DND-41 (cell line): ENCODE measurements around the gene TMEM217.

Experiments used
- ATAC-seq: fragments of 200-7000 bp; cut with Tn5 transposase; 3 replicates; pipeline ENCODE4 v1.9.1; 2021; ENCODE audit warnings: low read depth; ENCODE audit not compliant: insufficient read depth
- DNase-seq: peaks from one replicate; pipeline ENCODE4 v3.0.0-alpha.2; 2020
- H2AFZ ChIP-seq: 2 replicates; pipeline ENCODE4 v1.6.0; 2012; ENCODE audit warnings: low read depth, low read length
- H3K27ac ChIP-seq: 2 replicates; pipeline ENCODE4 v1.5.1; 2012; ENCODE audit warnings: low read length, inconsistent platforms
- H3K27me3 ChIP-seq: fragments of 200-600 bp; sonication (generic); 2 replicates; pipeline ENCODE4 v1.6.0; 2012; ENCODE audit warnings: low read length, mild to moderate bottlenecking, inconsistent platforms; ENCODE audit not compliant: insufficient read depth, poor library complexity
- H3K36me3 ChIP-seq: 2 replicates; pipeline ENCODE4 v1.5.1; 2012; ENCODE audit warnings: low read length, inconsistent platforms; ENCODE audit not compliant: insufficient read depth
- H3K4me1 ChIP-seq: 2 replicates; pipeline ENCODE4 v1.5.1; 2012; ENCODE audit warnings: mild to moderate bottlenecking, low read length; ENCODE audit not compliant: insufficient read depth
- H3K4me2 ChIP-seq: 2 replicates; pipeline ENCODE4 v1.6.0; 2012; ENCODE audit warnings: mild to moderate bottlenecking, moderate library complexity, low read length, inconsistent platforms; ENCODE audit not compliant: insufficient read depth
- H3K4me3 ChIP-seq, 2 experiments: fragments of 200-600 bp in 1 of 2; shearing (Covaris generic) in 1 of 2; 2 replicates each; pipeline ENCODE4 v1.5.1; 2012 to 2016; ENCODE audit warnings: inconsistent platforms in 2 of 2, low read length in 2 of 2, mild to moderate bottlenecking in 2 of 2, low read depth in 1 of 2, moderate library complexity in 1 of 2
- H3K79me2 ChIP-seq: 2 replicates; pipeline ENCODE4 v1.6.0; 2012; ENCODE audit warnings: low read length, inconsistent platforms; ENCODE audit not compliant: insufficient read depth
- H3K9ac ChIP-seq: 2 replicates; pipeline ENCODE4 v1.6.0; 2012; ENCODE audit warnings: low read depth, mild to moderate bottlenecking, inconsistent platforms, low read length, moderate library complexity
- H3K9me3 ChIP-seq: 2 replicates; pipeline ENCODE4 v1.5.1; 2012; ENCODE audit warnings: low read length, moderate library complexity, mild to moderate bottlenecking, inconsistent platforms; ENCODE audit not compliant: insufficient read depth, severe bottlenecking
- H4K20me1 ChIP-seq: 2 replicates; pipeline ENCODE4 v1.6.0; 2012; ENCODE audit warnings: low read length; ENCODE audit not compliant: insufficient read depth
- EZH2 ChIP-seq: IDR thresholded peaks from 3 replicates; pipeline ENCODE4 v1.6.1; 2012; ENCODE audit warnings: borderline replicate concordance, low read depth, mild to moderate bottlenecking, moderate library complexity, low read length, inconsistent platforms; ENCODE audit not compliant: severe bottlenecking
- TF ChIP-seq, protein P1 (sequence below): IDR thresholded peaks from 2 replicates; pipeline ENCODE4 v1.5.1; 2012; ENCODE audit warnings: borderline replicate concordance, low read length, moderate library complexity, mild to moderate bottlenecking; ENCODE audit not compliant: poor library complexity, severe bottlenecking; ENCODE audit errors: extremely low read depth

The TMEM217 gene

GRCh38 chr6:37260040-37260439 lies 2.1 kb upstream of the TMEM217 start:
- H3K4me3 ChIP-seq: peak overlapping the region in 1 of 2 experiments; percentile 83; a peak in 2 of 4 replicates
- H3K9ac ChIP-seq: peak overlapping the region; percentile 83
- DNase-seq (no peak), ATAC-seq (no peak)
- peak overlapping the region; percentile 86 for H3K27ac ChIP-seq
- peaks cover 96% of the 10 kb centered on the region for H3K79me2 ChIP-seq
- TF ChIP-seq EZH2: no peak
- TF ChIP-seq, protein P1, sequence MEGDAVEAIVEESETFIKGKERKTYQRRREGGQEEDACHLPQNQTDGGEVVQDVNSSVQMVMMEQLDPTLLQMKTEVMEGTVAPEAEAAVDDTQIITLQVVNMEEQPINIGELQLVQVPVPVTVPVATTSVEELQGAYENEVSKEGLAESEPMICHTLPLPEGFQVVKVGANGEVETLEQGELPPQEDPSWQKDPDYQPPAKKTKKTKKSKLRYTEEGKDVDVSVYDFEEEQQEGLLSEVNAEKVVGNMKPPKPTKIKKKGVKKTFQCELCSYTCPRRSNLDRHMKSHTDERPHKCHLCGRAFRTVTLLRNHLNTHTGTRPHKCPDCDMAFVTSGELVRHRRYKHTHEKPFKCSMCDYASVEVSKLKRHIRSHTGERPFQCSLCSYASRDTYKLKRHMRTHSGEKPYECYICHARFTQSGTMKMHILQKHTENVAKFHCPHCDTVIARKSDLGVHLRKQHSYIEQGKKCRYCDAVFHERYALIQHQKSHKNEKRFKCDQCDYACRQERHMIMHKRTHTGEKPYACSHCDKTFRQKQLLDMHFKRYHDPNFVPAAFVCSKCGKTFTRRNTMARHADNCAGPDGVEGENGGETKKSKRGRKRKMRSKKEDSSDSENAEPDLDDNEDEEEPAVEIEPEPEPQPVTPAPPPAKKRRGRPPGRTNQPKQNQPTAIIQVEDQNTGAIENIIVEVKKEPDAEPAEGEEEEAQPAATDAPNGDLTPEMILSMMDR: no peak
- no peak overlapping the region for H2AFZ ChIP-seq
- no peaks in the 10 kb centered on the region for H4K20me1 ChIP-seq
- no peaks in the 10 kb centered on the region for H3K9me3 ChIP-seq
- H3K27me3 ChIP-seq: no peaks in the 10 kb centered on the region
- peak overlapping the region; percentile 93 for H3K4me2 ChIP-seq
- peaks cover 10% of the 10 kb centered on the region for H3K36me3 ChIP-seq
- peaks cover 92% of the 10 kb centered on the region for H3K4me1 ChIP-seq

DNA sequence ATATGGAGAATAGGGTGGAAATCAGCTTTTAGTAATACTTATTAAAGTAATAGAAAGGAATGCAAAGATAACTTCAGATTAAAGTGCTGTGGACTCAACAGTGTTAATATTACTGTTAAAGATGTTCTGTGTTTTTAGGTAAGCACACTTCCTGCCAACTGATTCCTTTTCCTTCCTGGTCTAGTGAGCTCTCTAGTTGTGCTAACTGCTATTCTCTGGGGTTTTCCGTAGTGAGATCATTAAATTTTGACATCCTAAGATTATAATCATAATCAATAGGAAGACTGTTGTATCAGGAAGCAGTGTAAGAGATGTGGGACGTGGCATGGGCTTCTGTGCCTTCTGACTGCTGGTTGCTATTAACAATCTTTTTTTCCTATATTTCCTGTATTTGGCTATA lies 1.2 kb upstream of the TMEM217 start:
- no peaks in the 10 kb centered on the region for H3K27me3 ChIP-seq
- peaks cover 92% of the 10 kb centered on the region for H3K4me1 ChIP-seq
- ATAC-seq (no peak), DNase-seq (no peak)
- no peaks in the 10 kb centered on the region for H4K20me1 ChIP-seq
- peak overlapping the region; percentile 83 for H3K9ac ChIP-seq
- H2AFZ ChIP-seq: 0 out of 2 replicates have a peak overlapping the region, but pooled peaks have one; percentile 20
- peak overlapping the region; percentile 93 for H3K4me2 ChIP-seq
- peaks cover 96% of the 10 kb centered on the region for H3K79me2 ChIP-seq
- H3K36me3 ChIP-seq: peaks cover 14% of the 10 kb centered on the region
- peak overlapping the region; percentile 79 to 83; a peak in 3 of 4 replicates for H3K4me3 ChIP-seq
- H3K9me3 ChIP-seq: no peaks in the 10 kb centered on the region
- TF ChIP-seq EZH2: no peak
- TF ChIP-seq, protein P1: no peak
- H3K27ac ChIP-seq: peak overlapping the region; percentile 86

- ATAC-seq: no peak
- Histone ChIP-seq H3K4me3 (peak overlapping the region; percentile 79 to 83), H3K27ac (peak overlapping the region; percentile 86), H3K27me3 (no peaks in the 10 kb centered on the region), H3K9ac (peak overlapping the region; percentile 83), H3K36me3 (peaks cover 16% of the 10 kb centered on the region), H3K79me2 (peaks cover 92% of the 10 kb centered on the region), H3K4me2 (peak overlapping the region; percentile 93), H2AFZ (peak overlapping the region; percentile 86), H3K4me1 (peaks cover 91% of the 10 kb centered on the region), H4K20me1 (no peaks in the 10 kb centered on the region), H3K9me3 (no peaks in the 10 kb centered on the region)
- DNase-seq: no peak
- TF ChIP-seq, protein P1: no peak
- no peak for TF ChIP-seq EZH2
Observed at GRCh38 chr6:37258405-37259105, 611 bp upstream of the TMEM217 start.
